SK-N-MC (cell line): Measurements from ENCODE around the gene POMGNT2.

Source experiments
- DNase-seq: peaks from one replicate; pipeline ENCODE4 v3.0.0-alpha.2; 2011; ENCODE audit warnings: low read depth, low spot score
- H3K27ac ChIP-seq: fragments of 200-600 bp; sonication (generic); 2 replicates; pipeline ENCODE4 v1.5.1; 2016; ENCODE audit warnings: mixed run types
- H3K36me3 ChIP-seq: fragments of 200-600 bp; sonication (generic); 2 replicates; pipeline ENCODE4 v1.6.1; 2017; ENCODE audit warnings: antibody characterized with exemption, low read length, mixed read lengths; ENCODE audit not compliant: insufficient read depth
- H3K4me3 ChIP-seq: fragments of 200-600 bp; sonication (generic); 2 replicates; pipeline ENCODE4 v1.5.1; 2016
- H3K9ac ChIP-seq: fragments of 200-600 bp; sonication (generic); 2 replicates; pipeline ENCODE4 v1.8.0; 2017; ENCODE audit warnings: mixed run types, mixed read lengths; ENCODE audit not compliant: insufficient read length
- H3K9me3 ChIP-seq: fragments of 200-600 bp; sonication (generic); 2 replicates; pipeline ENCODE4 v1.6.1; 2017; ENCODE audit warnings: low read depth, mild to moderate bottlenecking, antibody characterized with exemption, low read length, moderate library complexity, mixed read lengths
- EZH2 ChIP-seq: fragments of 200-600 bp; sonication (generic); IDR thresholded peaks from one replicate; pipeline ENCODE4 v1.6.1; 2017; ENCODE audit warnings: antibody characterized with exemption
- FOXP2 ChIP-seq: optimal IDR thresholded peaks from 2 replicates; pipeline ENCODE3; 2011; ENCODE audit warnings: mild to moderate bottlenecking, moderate library complexity; ENCODE audit not compliant: insufficient read depth; ENCODE audit errors: extremely low read length, control extremely low read depth
- POLR2AphosphoS5 ChIP-seq: IDR thresholded peaks from 2 replicates; pipeline ENCODE4 v1.6.1; 2012; ENCODE audit warnings: mild to moderate bottlenecking, low read depth, low read length, borderline replicate concordance

POMGNT2 gene

GRCh38 chr3:43113671-43114070, 7.8 kb upstream of the POMGNT2 start:
- TF ChIP-seq FOXP2 (no peak), POLR2AphosphoS5 (no peak), EZH2 (no peak)
- H3K9me3 ChIP-seq, result no peaks in the 10 kb centered on the region
- DNase-seq, result no peak
- H3K27ac ChIP-seq, result no peak overlapping the region
- no peak overlapping the region for H3K9ac ChIP-seq
- H3K36me3 ChIP-seq, result no peaks in the 10 kb centered on the region
- H3K4me3 ChIP-seq, result no peak overlapping the region

- no peak for DNase-seq
- no peak for TF ChIP-seq EZH2
- no peak for TF ChIP-seq POLR2AphosphoS5
- no peak for TF ChIP-seq FOXP2
- Histone ChIP-seq H3K9ac (peak overlapping the region; percentile 26), H3K4me3 (peak overlapping the region; percentile 78), H3K27ac (no peak overlapping the region), H3K9me3 (no peaks in the 10 kb centered on the region), H3K36me3 (no peaks in the 10 kb centered on the region)
Measured at GRCh38 chr3:43106293-43106628, 382 bp upstream of the POMGNT2 start.

GRCh38 chr3:43104660-43105595, 951 bp downstream of the POMGNT2 start:
- no peak overlapping the region for H3K9ac ChIP-seq

GRCh38 chr3:43104039-43104438, 1.8 kb downstream of the POMGNT2 start:
- H3K4me3 ChIP-seq, result no peak overlapping the region
- H3K36me3 ChIP-seq, result no peaks in the 10 kb centered on the region
- no peak overlapping the region for H3K9ac ChIP-seq
- no peak for DNase-seq
- TF ChIP-seq FOXP2 (no peak), EZH2 (no peak), POLR2AphosphoS5 (no peak)
- H3K9me3 ChIP-seq, result no peaks in the 10 kb centered on the region
- no peak overlapping the region for H3K27ac ChIP-seq

More at GRCh38 chr3:43104660-43105595, 951 bp downstream of the POMGNT2 start:
- TF ChIP-seq EZH2, result no peak
- TF ChIP-seq FOXP2, result no peak
- no peak for TF ChIP-seq POLR2AphosphoS5
- no peaks in the 10 kb centered on the region for H3K9me3 ChIP-seq
- H3K27ac ChIP-seq, result no peak overlapping the region
- no peak for DNase-seq
- no peaks in the 10 kb centered on the region for H3K36me3 ChIP-seq
- H3K4me3 ChIP-seq, result peak overlapping the region; percentile 78

GRCh38 chr3:43102773-43103480, 3.0 kb downstream of the POMGNT2 start:
- TF ChIP-seq FOXP2 (no peak), EZH2 (no peak), POLR2AphosphoS5 (no peak)
- no peak overlapping the region for H3K9ac ChIP-seq
- no peaks in the 10 kb centered on the region for H3K9me3 ChIP-seq
- H3K4me3 ChIP-seq, result no peak overlapping the region
- no peaks in the 10 kb centered on the region for H3K36me3 ChIP-seq
- DNase-seq, result no peak
- no peak overlapping the region for H3K27ac ChIP-seq

- Histone ChIP-seq H3K27ac (no peak overlapping the region), H3K4me3 (no peak overlapping the region)
- TF ChIP-seq FOXP2, result no peak
- no peak for TF ChIP-seq EZH2
- no peak for TF ChIP-seq POLR2AphosphoS5
Measured at GRCh38 chr3:43098761-43099160, 7.1 kb downstream of the POMGNT2 start.

GRCh38 chr3:43097400-43098080, 8.3 kb downstream of the POMGNT2 start:
- H3K9ac ChIP-seq, result no peak overlapping the region
- no peaks in the 10 kb centered on the region for H3K36me3 ChIP-seq
- TF ChIP-seq FOXP2, result no peak
- TF ChIP-seq EZH2, result no peak
- TF ChIP-seq POLR2AphosphoS5, result no peak
- DNase-seq, result no peak
- H3K27ac ChIP-seq, result no peak overlapping the region
- no peaks in the 10 kb centered on the region for H3K9me3 ChIP-seq
- no peak overlapping the region for H3K4me3 ChIP-seq

More at GRCh38 chr3:43098761-43099160, 7.1 kb downstream of the POMGNT2 start:
- H3K36me3 ChIP-seq, result no peaks in the 10 kb centered on the region
- H3K9me3 ChIP-seq, result no peaks in the 10 kb centered on the region
- DNase-seq, result no peak
- no peak overlapping the region for H3K9ac ChIP-seq

- Histone ChIP-seq H3K36me3 (no peaks in the 10 kb centered on the region), H3K9me3 (no peaks in the 10 kb centered on the region), H3K27ac (no peak overlapping the region), H3K9ac (no peak overlapping the region), H3K4me3 (no peak overlapping the region)
- DNase-seq, result no peak
- TF ChIP-seq FOXP2, result no peak
- TF ChIP-seq POLR2AphosphoS5, result no peak
- no peak for TF ChIP-seq EZH2
Measured at GRCh38 chr3:43096761-43097160, 9.1 kb downstream of the POMGNT2 start.
